D721Med (cell line): ENCODE results near the gene BSND.

ENCODE experiments used
- DNase-seq: peaks from one replicate; pipeline ENCODE4 v3.0.0; 2011; ENCODE audit warnings: low spot score; ENCODE audit not compliant: insufficient read length
- FAIRE-seq: peaks from 2 replicates; lab custom pipeline; 2011; peaks lifted over from hg19 to GRCh38; lab: Jason Lieb, UNC
- CTCF ChIP-seq: IDR thresholded peaks from 2 replicates; pipeline ENCODE4 v1.5.1; 2012; ENCODE audit warnings: mild to moderate bottlenecking, control low read depth; ENCODE audit not compliant: insufficient read depth; ENCODE audit errors: missing control alignments

Gene BSND

GRCh38 chr1:54996869-54997710 is 1.6 kb upstream of the BSND start:
- TF ChIP-seq CTCF: no peak
- FAIRE-seq (no peak), DNase-seq (no peak)

- no peak for DNase-seq
- FAIRE-seq: no peak
- no peak for TF ChIP-seq CTCF
Observed at GRCh38 chr1:54997711-54997986, 1.1 kb upstream of the BSND start.

- no peak for DNase-seq
- no peak for TF ChIP-seq CTCF
- no peak for FAIRE-seq
Observed at GRCh38 chr1:54998100-54998499, 633 bp upstream of the BSND start.

- DNase-seq (no peak), FAIRE-seq (no peak)
- TF ChIP-seq CTCF: no peak
Observed at GRCh38 chr1:55000110-55001085, 1.7 kb downstream of the BSND start.

GRCh38 chr1:55001311-55001710 is 2.6 kb downstream of the BSND start:
- no peak for TF ChIP-seq CTCF
- DNase-seq (no peak), FAIRE-seq (no peak)

GRCh38 chr1:55002686-55003085 is 4.0 kb downstream of the BSND start:
- FAIRE-seq (peak; percentile 90), DNase-seq (no peak)
- TF ChIP-seq CTCF: no peak
